ENCODE results near the gene LRBA. TPM values are rescaled to one million over a fixed set of nuclear protein-coding genes. Genes with fewer than 3 reads are reported as not detected.
"Not testable (repeated sequence)": the region's sequence is repeated elsewhere in the genome, so short reads cannot be mapped to it uniquely, and the experiment has no call there.

Gene LRBA
- total and polyA plus RNA-seq, 2 of the 4 experiments (the other 2 are of a cell fraction): 10.2 to 51.6 TPM

DNA sequence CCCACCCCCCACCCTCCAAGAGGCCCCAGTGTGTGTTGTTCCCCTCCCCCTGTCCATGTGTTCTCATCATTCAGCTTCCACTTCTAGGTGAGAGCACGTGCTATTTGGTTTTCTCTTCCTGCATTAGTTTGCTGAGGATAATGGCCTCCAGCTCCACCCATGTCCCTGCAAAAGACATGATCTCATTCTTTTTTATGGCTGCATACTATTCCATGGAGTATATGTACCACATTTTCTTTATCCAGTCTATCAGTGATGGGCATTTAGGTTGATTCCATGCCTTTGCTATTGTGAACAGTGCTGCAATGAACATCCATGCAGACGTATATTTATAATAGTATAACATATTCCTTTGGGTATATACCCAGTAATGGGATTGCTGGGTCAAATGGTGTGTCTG is 628.7 kb downstream of the LRBA start:
- POLR2A ChIA-PET (ENCODE audit: unreplicated experiment); H2AK9ac ChIP-seq (replicated peaks; ENCODE audit: low read depth, low read length, poor library complexity); H3K36me3 ChIP-seq (ENCODE audit: control insufficient read depth, insufficient read depth, low read length); H3K79me1 ChIP-seq (ENCODE audit: low read depth in 1 of 2, low read length in 2 of 2); H3K4me3 ChIP-seq (ENCODE audit: insufficient read depth, low read depth, low read length); H3K9ac ChIP-seq (ENCODE audit: low read depth, low read length); H4K20me1 ChIP-seq (ENCODE audit: insufficient read depth, low read length); H2BK120ac ChIP-seq (ENCODE audit: low read depth, low read length); H4K91ac ChIP-seq (ENCODE audit: insufficient read depth, low read depth, low read length); H3K4ac ChIP-seq (ENCODE audit: low read depth, low read length); ATAC-seq (ENCODE audit: low read depth); H3K4me2 ChIP-seq (ENCODE audit: low read depth, low read length); H3K27me3 ChIP-seq (ENCODE audit: control insufficient read depth, insufficient read depth, low read length); H3K14ac ChIP-seq (replicated peaks; ENCODE audit: low read depth, low read length); H3K23ac ChIP-seq (ENCODE audit: low read depth, low read length); H3K4me1 ChIP-seq (ENCODE audit: control insufficient read depth, insufficient read depth, low read length); CTCF ChIA-PET; H3K18ac ChIP-seq (ENCODE audit: low read depth, low read length); H2AFZ ChIP-seq (replicated peaks; ENCODE audit: low read length, poor library complexity); H2AK5ac ChIP-seq (ENCODE audit: low read depth, low read length); H2BK15ac ChIP-seq (ENCODE audit: low read depth, low read length); H3K56ac ChIP-seq (ENCODE audit: extremely low read depth, insufficient read depth, low read length); DNase-seq; H4K8ac ChIP-seq (ENCODE audit: low read depth in 2 of 2, low read length in 2 of 2); H3K9me1 ChIP-seq (ENCODE audit: insufficient read depth, low read length); H2BK5ac ChIP-seq (ENCODE audit: low read depth, low read length, poor library complexity, severe bottlenecking); H4K5ac ChIP-seq (ENCODE audit: low read depth, low read length); H3K9me3 ChIP-seq (ENCODE audit: control insufficient read depth, insufficient read depth, low read length); H3K27ac ChIP-seq (ENCODE audit: insufficient read depth, low read length); dilution Hi-C loops (cut with HindIII; ENCODE audit: low sequenced_read_pairs, unreplicated experiment); BruUV-seq (replicated peaks); in situ Hi-C loops (cut with MboI; ENCODE audit: low sequenced_read_pairs); H2BK20ac ChIP-seq (ENCODE audit: low read depth, low read length): not testable (repeated sequence)
- WGBS, 2 experiments (ENCODE audit: extremely low coverage in 2 of 2, insufficient read length in 1 of 2): no CpG with 5 or more reads among the region's 2 CpGs
- intact Hi-C loops (cut with micrococcal nuclease): loop anchor here (5.0 kb wide), 1 partner anchor 196 kb away; the partner anchor contains the start of gene MAB21L2
